ENCODE results near the gene ARL2BP. TPM values are rescaled to one million over a fixed set of nuclear protein-coding genes. Genes with fewer than 3 reads are reported as not detected.

The ARL2BP gene
- total and polyA plus RNA-seq, 5 donors: 44.8 to 58.4 (median 51.6) TPM

DNA sequence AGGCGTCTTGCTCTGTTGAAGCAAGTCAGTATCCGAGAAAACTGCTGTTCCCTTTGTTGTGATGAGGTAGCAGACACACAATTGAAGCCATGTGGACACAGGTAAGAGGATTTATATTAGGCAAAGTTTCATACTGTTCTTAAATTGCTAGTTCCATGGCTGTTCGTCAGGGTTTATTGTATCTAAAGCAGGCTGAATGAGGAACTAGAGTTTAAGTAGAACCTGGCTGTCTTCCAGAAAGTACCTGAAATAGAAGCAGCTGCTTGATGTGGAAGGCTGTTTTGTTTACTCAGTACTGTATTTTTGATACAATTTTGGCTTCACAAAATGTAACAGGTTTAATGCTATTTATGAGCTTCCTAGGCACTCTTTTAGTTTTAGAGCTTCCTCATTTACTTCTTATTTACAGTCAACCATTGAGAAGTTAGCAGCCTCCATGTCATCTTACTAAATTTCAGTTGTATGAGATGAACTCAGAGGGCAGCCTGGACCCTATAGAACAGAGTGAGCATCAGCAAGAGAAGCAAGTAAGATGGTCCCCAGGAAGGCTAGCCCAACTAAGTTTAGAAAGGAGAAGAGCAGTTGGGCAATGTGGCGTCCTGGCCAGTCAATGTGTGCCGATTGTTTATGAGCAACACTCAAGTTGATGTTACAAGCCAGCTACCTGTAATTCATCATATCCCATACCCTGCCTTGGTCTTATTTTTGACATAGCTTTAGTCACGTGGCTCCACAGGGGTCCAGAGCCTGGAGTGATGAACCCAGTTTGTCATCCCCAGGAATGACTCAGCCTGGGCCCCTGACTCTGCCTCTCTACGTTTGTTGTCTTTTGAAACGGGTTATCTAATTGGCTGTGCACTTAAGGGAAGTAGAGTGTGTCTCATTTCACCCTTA is 9.7 kb upstream of the ARL2BP start:
- no peak for DNase-seq
- no peak for ATAC-seq
- no peak overlapping the region for H3K4me3 ChIP-seq (ENCODE audit: low read length)
- intact Hi-C loops (cut with DNase I): no loop called here
- H3K27ac ChIP-seq (ENCODE audit: low read length): no peak overlapping the region
- WGBS: 79% methylated on average over 8 of the region's 8 CpGs
- no peaks in the 10 kb centered on the region for H3K27me3 ChIP-seq (ENCODE audit: control insufficient read depth, insufficient read depth)
- no peaks in the 10 kb centered on the region for H3K9me3 ChIP-seq (ENCODE audit: control insufficient read depth, low read length)
- no peaks in the 10 kb centered on the region for H3K4me1 ChIP-seq (ENCODE audit: control insufficient read depth, insufficient read depth, low read length)

DNA sequence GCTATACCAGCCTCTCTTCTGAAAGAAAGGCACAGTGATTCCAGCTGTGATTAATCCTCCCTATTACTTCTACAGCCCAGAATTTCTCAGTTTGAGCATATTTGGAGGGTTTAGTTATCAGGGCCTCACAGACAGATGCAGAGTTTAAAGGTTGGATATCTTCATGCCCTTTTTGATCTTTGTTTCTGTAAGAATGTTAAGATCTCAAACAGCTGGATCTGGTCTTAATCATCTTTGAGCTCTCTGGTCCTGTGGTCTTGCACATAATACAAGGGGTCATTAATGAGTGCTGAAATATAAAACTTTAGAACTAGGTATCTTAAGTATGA is 9.1 kb upstream of the ARL2BP start:
- ATAC-seq (no peak), DNase-seq (no peak)
- Histone ChIP-seq H3K27me3 (ENCODE audit: control insufficient read depth, insufficient read depth) (no peaks in the 10 kb centered on the region), H3K4me3 (ENCODE audit: low read length) (no peak overlapping the region), H3K9me3 (ENCODE audit: control insufficient read depth, low read length) (no peaks in the 10 kb centered on the region), H3K27ac (ENCODE audit: low read length) (no peak overlapping the region), H3K4me1 (ENCODE audit: control insufficient read depth, insufficient read depth, low read length) (no peaks in the 10 kb centered on the region)
- intact Hi-C loops (cut with DNase I): no loop called here

DNA sequence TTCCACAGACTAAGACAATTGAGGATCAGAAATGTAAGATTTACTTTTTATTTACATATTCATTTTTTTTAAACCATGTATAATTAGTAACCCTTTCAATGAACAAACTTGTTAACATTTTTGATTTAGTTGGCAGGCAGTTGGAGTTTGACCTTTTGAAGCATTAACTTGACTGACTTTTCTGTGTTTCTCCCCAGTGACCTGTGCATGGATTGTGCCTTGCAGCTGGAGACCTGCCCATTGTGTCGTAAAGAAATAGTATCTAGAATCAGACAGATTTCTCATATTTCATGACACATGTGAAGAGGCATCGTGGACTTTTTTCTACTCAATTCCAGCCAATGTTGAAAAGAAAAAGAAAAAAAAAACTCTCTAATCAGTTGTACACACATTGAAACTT is 6.4 kb upstream of the ARL2BP start:
- H3K4me1 ChIP-seq (ENCODE audit: control insufficient read depth, insufficient read depth, low read length): no peaks in the 10 kb centered on the region
- DNase-seq: no peak
- no peak overlapping the region for H3K4me3 ChIP-seq (ENCODE audit: low read length)
- WGBS: 61% methylated on average over 2 of the region's 2 CpGs
- no peaks in the 10 kb centered on the region for H3K27me3 ChIP-seq (ENCODE audit: control insufficient read depth, insufficient read depth)
- no peak overlapping the region for H3K27ac ChIP-seq (ENCODE audit: low read length)
- intact Hi-C loops (cut with DNase I): no loop called here
- ATAC-seq: no peak
- no peaks in the 10 kb centered on the region for H3K9me3 ChIP-seq (ENCODE audit: control insufficient read depth, low read length)

DNA sequence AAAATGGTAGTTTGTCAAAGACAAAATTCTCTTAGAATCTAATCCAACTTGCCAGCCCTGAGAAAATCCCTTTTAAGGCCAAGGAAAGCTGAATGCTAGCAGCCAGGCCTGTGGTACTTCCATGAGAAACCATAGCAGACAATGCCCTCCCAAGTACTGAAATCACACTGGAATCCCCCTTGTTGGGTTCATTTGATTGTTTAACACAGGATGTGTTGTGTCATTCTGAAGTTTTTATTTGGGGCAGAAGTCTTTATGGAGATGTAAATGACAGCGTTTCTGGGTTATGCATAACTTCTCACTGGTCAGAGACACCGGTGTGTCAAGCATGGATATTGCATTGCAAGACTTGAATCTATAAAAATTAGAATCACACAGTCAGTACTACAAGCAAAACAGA is 6.0 kb upstream of the ARL2BP start:
- no peaks in the 10 kb centered on the region for H3K27me3 ChIP-seq (ENCODE audit: control insufficient read depth, insufficient read depth)
- H3K27ac ChIP-seq (ENCODE audit: low read length): no peak overlapping the region
- 69% methylated on average over 2 of the region's 2 CpGs for WGBS
- ATAC-seq: no peak
- H3K9me3 ChIP-seq (ENCODE audit: control insufficient read depth, low read length): no peaks in the 10 kb centered on the region
- no peak for DNase-seq
- intact Hi-C loops (cut with DNase I): no loop called here
- no peaks in the 10 kb centered on the region for H3K4me1 ChIP-seq (ENCODE audit: control insufficient read depth, insufficient read depth, low read length)
- H3K4me3 ChIP-seq (ENCODE audit: low read length): no peak overlapping the region

GRCh38 chr16:57240851-57241250 is 4.2 kb upstream of the ARL2BP start:
- H3K27me3 ChIP-seq (ENCODE audit: control insufficient read depth, insufficient read depth): no peaks in the 10 kb centered on the region
- ATAC-seq (no peak), DNase-seq (no peak)
- WGBS: 87% methylated on average over 2 of the region's 2 CpGs
- H3K4me3 ChIP-seq (ENCODE audit: low read length): no peak overlapping the region
- intact Hi-C loops (cut with DNase I): loop anchor here in 1 of 4 donors (5.0 kb wide), 1 partner anchor 56 kb away; no protein-coding TSS in a partner anchor
- no peak overlapping the region for H3K27ac ChIP-seq (ENCODE audit: low read length)
- H3K4me1 ChIP-seq (ENCODE audit: control insufficient read depth, insufficient read depth, low read length): no peaks in the 10 kb centered on the region
- no peaks in the 10 kb centered on the region for H3K9me3 ChIP-seq (ENCODE audit: control insufficient read depth, low read length)

DNA sequence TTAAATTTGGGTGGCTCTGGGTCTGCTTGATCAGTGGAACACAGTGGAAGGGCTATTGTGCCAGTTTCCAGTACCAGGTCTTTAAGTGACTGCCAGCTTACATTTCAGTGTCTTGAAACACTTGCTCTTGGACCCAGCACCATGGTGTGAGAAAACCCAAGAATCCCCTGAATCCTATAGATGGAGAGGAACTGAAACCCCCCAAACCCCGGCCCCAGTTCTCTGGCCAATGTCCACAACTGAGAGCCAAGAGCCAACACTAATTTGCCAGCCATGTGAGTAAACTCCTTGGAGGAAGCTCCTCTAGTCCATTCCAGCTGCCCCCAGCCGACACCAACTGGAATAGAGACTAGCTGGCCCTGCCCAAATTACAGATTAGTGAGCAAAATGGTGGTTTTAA is 2.4 kb upstream of the ARL2BP start:
- ATAC-seq (no peak), DNase-seq (no peak)
- intact Hi-C loops (cut with DNase I): loop anchor here in 1 of 4 donors (5.0 kb wide), 1 partner anchor 55 kb away; no protein-coding TSS in a partner anchor
- H3K27ac ChIP-seq (ENCODE audit: low read length): no peak overlapping the region
- no peaks in the 10 kb centered on the region for H3K4me1 ChIP-seq (ENCODE audit: control insufficient read depth, insufficient read depth, low read length)
- H3K4me3 ChIP-seq (ENCODE audit: low read length): no peak overlapping the region
- H3K27me3 ChIP-seq (ENCODE audit: control insufficient read depth, insufficient read depth): no peaks in the 10 kb centered on the region
- 85% methylated on average over 2 of the region's 2 CpGs for WGBS
- H3K9me3 ChIP-seq (ENCODE audit: control insufficient read depth, low read length): no peaks in the 10 kb centered on the region

DNA sequence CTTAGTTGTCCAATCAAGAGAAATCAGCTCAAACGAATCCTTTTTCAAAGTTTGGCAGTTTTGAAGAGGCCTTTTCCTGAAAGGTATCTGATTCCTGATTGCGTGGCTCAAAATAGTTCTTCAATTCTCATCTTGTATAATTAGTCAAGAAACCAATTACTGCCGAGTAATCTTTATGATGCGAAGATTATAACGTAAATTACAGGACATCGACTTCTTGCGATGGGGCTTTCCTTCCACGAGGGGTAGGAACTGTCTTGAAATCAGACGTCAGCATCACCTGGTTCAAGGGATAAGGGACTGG is 644 bp upstream of the ARL2BP start:
- no peak for ATAC-seq
- H3K4me3 ChIP-seq (ENCODE audit: low read length): peak overlapping the region; percentile 39

DNA sequence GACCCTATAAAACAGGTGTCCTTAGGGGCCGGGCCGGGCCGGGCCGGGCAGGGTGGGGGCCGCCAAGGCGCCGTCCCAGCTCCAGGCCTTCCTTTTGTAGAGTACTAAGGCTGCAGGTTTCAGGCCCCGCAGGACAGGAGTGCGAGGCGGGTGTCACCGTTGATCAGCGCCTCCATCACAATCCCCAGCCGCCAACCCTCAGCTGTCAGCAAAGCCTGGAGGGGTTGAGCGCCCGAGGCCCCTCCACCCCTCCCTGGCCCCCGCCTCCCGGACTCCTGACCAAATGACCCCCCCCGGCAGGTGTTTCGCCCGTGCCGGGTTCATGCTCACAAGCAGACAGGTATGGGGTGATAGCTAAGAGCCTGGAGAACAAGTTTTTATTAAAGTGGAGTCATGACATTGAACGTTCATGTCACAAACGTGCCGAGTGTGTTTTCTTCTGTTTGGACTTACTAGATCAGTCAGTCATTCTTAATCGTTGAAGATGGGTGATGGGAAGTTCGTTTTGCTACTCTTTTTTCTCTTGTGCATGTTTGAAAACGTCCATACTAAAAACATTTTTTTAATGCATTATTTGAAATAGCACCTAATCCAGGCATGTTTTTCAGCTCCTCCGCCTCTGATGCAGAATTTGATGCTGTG is 534 bp downstream of the ARL2BP start:
- Histone ChIP-seq H3K9me3 (ENCODE audit: control insufficient read depth, low read length) (no peaks in the 10 kb centered on the region), H3K27me3 (ENCODE audit: control insufficient read depth, insufficient read depth) (no peaks in the 10 kb centered on the region), H3K4me3 (ENCODE audit: low read length) (peak overlapping the region; percentile 75), H3K27ac (ENCODE audit: low read length) (peak overlapping the region; percentile 77), H3K4me1 (ENCODE audit: control insufficient read depth, insufficient read depth, low read length) (no peaks in the 10 kb centered on the region)
- ATAC-seq: peak; percentile 54 to 60
- intact Hi-C loops (cut with DNase I): no loop called here
- WGBS: 4% methylated on average over 28 of the region's 28 CpGs
- peak in 2 of 3 donors; percentile 52 to 78 for DNase-seq

More for the DNA sequence above, 644 bp upstream of the ARL2BP start:
- intact Hi-C loops (cut with DNase I): loop anchor here in 1 of 4 donors (5.0 kb wide), 1 partner anchor 53 kb away; no protein-coding TSS in a partner anchor
- no peak for DNase-seq
- Histone ChIP-seq H3K4me1 (ENCODE audit: control insufficient read depth, insufficient read depth, low read length) (no peaks in the 10 kb centered on the region), H3K9me3 (ENCODE audit: control insufficient read depth, low read length) (no peaks in the 10 kb centered on the region), H3K27ac (ENCODE audit: low read length) (peak overlapping the region; percentile 55), H3K27me3 (ENCODE audit: control insufficient read depth, insufficient read depth) (no peaks in the 10 kb centered on the region)
- 7% methylated on average over 9 of the region's 9 CpGs for WGBS

- Histone ChIP-seq H3K27ac (ENCODE audit: low read length) (no peak overlapping the region), H3K4me1 (ENCODE audit: control insufficient read depth, insufficient read depth, low read length) (no peaks in the 10 kb centered on the region), H3K27me3 (ENCODE audit: control insufficient read depth, insufficient read depth) (no peaks in the 10 kb centered on the region), H3K4me3 (ENCODE audit: low read length) (no peak overlapping the region), H3K9me3 (ENCODE audit: control insufficient read depth, low read length) (no peaks in the 10 kb centered on the region)
- ATAC-seq (no peak), DNase-seq (no peak)
- 96% methylated on average over 2 of the region's 2 CpGs for WGBS
- intact Hi-C loops (cut with DNase I): no loop called here
These were observed 6.3 kb downstream of the ARL2BP start for GRCh38 chr16:57251352-57251751.

DNA sequence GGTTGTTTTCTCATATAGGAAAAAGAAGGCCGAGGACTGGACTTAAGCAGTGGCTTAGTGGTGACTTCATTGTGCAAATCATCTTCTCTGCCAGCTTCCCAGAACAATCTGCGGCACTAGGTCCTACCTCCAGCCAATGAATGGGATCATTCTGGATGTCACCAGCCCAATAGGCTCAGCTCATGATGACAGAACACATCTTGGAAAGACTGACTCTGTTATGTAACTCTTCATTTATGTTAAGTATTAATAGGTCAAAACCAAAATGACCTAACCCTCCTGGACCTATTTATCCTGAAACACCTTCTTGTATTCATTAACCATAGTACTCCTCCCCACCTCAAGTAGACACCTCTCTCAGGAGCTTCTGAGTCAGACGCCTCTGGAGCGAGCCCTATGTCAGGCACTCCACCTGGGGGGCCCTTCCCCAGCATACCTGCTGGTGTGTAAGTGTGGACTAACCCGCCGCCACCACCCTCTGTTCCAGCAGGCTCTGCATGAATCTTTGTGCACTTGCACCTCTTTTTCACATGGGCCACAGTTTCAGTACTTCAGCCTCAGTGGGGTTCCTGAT is 7.2 kb downstream of the ARL2BP start:
- intact Hi-C loops (cut with DNase I): no loop called here
- Histone ChIP-seq H3K27me3 (ENCODE audit: control insufficient read depth, insufficient read depth) (no peaks in the 10 kb centered on the region), H3K4me3 (ENCODE audit: low read length) (no peak overlapping the region), H3K4me1 (ENCODE audit: control insufficient read depth, insufficient read depth, low read length) (no peaks in the 10 kb centered on the region), H3K27ac (ENCODE audit: low read length) (no peak overlapping the region), H3K9me3 (ENCODE audit: control insufficient read depth, low read length) (no peaks in the 10 kb centered on the region)
- WGBS: 87% methylated on average over 6 of the region's 6 CpGs
- no peak for DNase-seq
- no peak for ATAC-seq

- ATAC-seq (no peak), DNase-seq (no peak)
- Histone ChIP-seq H3K4me3 (ENCODE audit: low read length) (no peak overlapping the region), H3K9me3 (ENCODE audit: control insufficient read depth, low read length) (no peaks in the 10 kb centered on the region), H3K27ac (ENCODE audit: low read length) (no peak overlapping the region), H3K4me1 (ENCODE audit: control insufficient read depth, insufficient read depth, low read length) (no peaks in the 10 kb centered on the region), H3K27me3 (ENCODE audit: control insufficient read depth, insufficient read depth) (no peaks in the 10 kb centered on the region)
- intact Hi-C loops (cut with DNase I): no loop called here
- WGBS: 99% methylated on average over 1 of the region's 1 CpG
These were observed 8.4 kb downstream of the ARL2BP start for GRCh38 chr16:57253466-57253865.

Data from right cardiac atrium (tissue), 5 donors.